Measurements from ENCODE around the gene CHERP.
"Not testable (repeated sequence)": the region's sequence is repeated elsewhere in the genome, so short reads cannot be mapped to it uniquely, and the experiment has no call there.

CHERP gene

DNA sequence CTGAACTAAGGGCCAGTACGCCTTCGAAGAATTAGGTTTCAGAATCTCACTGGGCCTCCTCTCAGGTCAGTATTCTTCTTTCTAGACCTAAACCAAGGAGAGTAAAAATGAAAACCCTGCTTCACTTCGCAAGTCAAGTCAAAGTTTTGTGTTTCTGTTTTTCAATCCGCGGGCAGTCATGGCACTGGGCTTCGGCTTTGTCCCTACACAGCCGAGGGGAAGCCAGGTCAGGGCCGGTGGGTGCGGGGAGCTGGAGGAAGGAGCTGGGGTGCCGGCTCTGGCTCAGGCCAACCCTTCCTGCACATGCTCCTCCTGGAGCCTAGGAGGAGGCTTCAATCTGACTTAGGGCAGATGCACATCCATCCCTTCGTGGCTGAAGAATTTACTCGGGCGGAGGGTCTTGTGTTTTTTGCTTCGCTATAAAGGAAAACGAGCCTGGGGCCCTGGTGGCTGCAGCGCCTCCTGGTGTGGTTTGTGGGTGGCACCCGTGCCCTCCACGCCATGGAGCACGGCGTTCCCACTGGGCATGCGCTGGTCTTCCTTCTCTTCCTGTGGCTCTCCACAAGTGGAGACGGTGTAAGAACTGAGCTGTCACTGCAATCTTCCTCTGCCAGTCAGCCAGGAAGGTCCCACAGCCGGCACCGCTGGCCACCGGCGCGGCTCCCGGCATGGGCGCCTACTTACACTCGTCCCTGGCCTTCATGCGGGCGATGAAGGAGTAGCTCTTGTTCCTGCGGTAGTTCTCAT, 23.6 kb downstream of the CHERP start:
- Mint-ChIP-seq H3K9me3 (no peaks in the 10 kb centered on the region), H3K27me3 (no peaks in the 10 kb centered on the region), H3K4me1 (peaks cover 15% of the 10 kb centered on the region), H3K27ac (ENCODE audit: low read depth) (no peak overlapping the region), H3K4me3 (no peak overlapping the region), H3K36me3 (ENCODE audit: insufficient read depth) (peaks cover 36% of the 10 kb centered on the region)
- DNase-seq (ENCODE audit: low spot score in 2 of 2) (no peak), ATAC-seq (replicated peaks; ENCODE audit: extremely low read depth, poor library complexity, severe bottlenecking) (no peak)

DNA sequence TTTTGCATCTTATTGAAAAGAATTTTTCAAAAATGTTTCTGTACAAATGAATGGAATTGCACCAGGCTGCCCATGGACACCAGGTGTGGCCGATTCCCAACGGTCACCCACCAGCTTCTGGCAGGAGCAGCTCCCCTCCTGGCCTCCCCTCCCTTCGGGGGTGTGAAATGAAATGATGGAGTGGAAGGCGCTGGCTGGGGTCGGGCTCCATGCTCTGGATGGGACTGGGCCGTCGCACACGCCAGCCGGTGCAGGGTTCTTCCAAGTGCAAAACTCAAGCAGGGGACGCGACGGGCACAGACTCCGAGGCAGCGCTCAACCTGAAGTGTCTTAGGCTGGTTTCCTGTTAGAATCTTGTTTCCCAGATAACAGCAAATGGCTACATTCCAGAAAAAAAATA, 24.2 kb downstream of the CHERP start:
- Mint-ChIP-seq H3K4me1 (peaks cover 15% of the 10 kb centered on the region), H3K27ac (ENCODE audit: low read depth) (no peak overlapping the region), H3K27me3 (no peaks in the 10 kb centered on the region), H3K36me3 (ENCODE audit: insufficient read depth) (peaks cover 31% of the 10 kb centered on the region), H3K4me3 (no peak overlapping the region), H3K9me3 (no peaks in the 10 kb centered on the region)
- ATAC-seq (replicated peaks; ENCODE audit: extremely low read depth, poor library complexity, severe bottlenecking) (no peak), DNase-seq (ENCODE audit: low spot score in 2 of 2) (no peak)

DNA sequence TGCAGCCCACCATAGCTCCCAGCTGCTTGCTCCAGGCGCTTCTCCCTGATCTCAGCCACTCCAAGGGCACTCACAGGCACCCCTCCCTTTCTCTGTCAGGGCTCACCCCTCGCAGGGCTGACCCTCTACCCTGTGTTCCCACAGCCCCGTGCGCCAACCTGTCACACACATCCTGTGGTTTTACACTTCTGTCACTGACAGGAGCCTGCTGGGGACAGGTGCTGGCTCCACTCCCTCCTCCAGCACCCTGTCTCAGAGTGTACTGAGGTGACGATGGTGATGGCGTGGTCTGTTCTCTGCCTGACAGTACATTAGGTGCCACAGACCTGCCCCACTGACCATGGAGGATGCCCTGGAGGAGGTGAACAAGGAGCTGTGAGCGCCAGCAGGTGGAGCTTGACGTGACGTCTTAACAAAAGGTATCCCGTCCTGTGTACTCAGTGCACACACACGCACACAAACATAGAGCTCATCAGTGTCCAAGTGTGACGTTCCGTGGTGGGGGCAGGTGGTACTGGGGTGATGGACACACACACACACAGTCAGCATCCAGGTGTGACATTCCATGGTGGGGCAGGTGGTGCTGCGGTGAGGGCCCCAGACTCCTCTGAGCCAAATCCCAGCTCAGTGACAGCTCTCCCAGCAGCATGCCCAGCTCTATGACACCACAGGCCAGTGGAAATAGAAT, 25.2 kb downstream of the CHERP start:
- no peaks in the 10 kb centered on the region for H3K9me3 Mint-ChIP-seq
- peaks cover 27% of the 10 kb centered on the region for H3K36me3 Mint-ChIP-seq (ENCODE audit: insufficient read depth)
- H3K27ac Mint-ChIP-seq (ENCODE audit: low read depth), result peak overlapping the region; percentile 84
- H3K4me1 Mint-ChIP-seq, result peaks cover 15% of the 10 kb centered on the region
- H3K4me3 Mint-ChIP-seq, result peak overlapping the region; percentile 25
- peak; percentile 91 for ATAC-seq (replicated peaks; ENCODE audit: extremely low read depth, poor library complexity, severe bottlenecking)
- no peaks in the 10 kb centered on the region for H3K27me3 Mint-ChIP-seq
- no peak for DNase-seq (ENCODE audit: low spot score in 2 of 2)

GRCh38 chr19:16516381-16516780, 25.9 kb downstream of the CHERP start:
- H3K36me3 Mint-ChIP-seq (ENCODE audit: insufficient read depth), result peaks cover 25% of the 10 kb centered on the region
- no peaks in the 10 kb centered on the region for H3K9me3 Mint-ChIP-seq
- DNase-seq (ENCODE audit: low spot score in 2 of 2), result no peak
- no peak overlapping the region for H3K4me3 Mint-ChIP-seq
- H3K27ac Mint-ChIP-seq (ENCODE audit: low read depth), result peak overlapping the region; percentile 84
- no peak for ATAC-seq (replicated peaks; ENCODE audit: extremely low read depth, poor library complexity, severe bottlenecking)
- peaks cover 15% of the 10 kb centered on the region for H3K4me1 Mint-ChIP-seq
- no peaks in the 10 kb centered on the region for H3K27me3 Mint-ChIP-seq

GRCh38 chr19:16514383-16515019, 27.7 kb downstream of the CHERP start:
- Mint-ChIP-seq H3K4me3 (no peak overlapping the region), H3K27ac (ENCODE audit: low read depth) (no peak overlapping the region), H3K36me3 (ENCODE audit: insufficient read depth) (peaks cover 16% of the 10 kb centered on the region), H3K27me3 (no peaks in the 10 kb centered on the region), H3K4me1 (peaks cover 15% of the 10 kb centered on the region), H3K9me3 (no peaks in the 10 kb centered on the region)
- DNase-seq (ENCODE audit: low spot score in 2 of 2), result no peak
- no peak for ATAC-seq (replicated peaks; ENCODE audit: extremely low read depth, poor library complexity, severe bottlenecking)

DNA sequence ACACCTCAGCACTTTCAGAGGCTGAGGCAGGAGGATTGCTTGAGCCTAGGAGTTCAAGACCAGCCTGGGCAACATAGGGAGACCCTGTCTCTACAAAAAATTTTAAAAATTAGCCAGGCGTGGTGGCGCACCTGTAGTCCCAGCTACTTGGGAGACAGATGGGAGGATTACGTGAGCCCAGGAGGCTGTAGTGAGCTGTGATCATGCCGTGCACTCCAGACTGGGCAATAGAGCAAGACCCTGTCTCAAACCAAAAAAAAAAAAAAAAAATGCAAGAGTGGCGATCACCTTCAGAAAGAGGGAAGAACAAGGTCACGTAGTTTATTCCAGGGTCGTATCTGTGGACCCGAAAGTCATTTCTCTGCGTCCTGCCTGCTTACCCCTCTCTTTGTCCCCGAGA, 29.6 kb downstream of the CHERP start:
- H3K4me3 Mint-ChIP-seq; H3K9me3 Mint-ChIP-seq; ATAC-seq (replicated peaks; ENCODE audit: extremely low read depth, poor library complexity, severe bottlenecking); DNase-seq (ENCODE audit: low spot score in 2 of 2); H3K27me3 Mint-ChIP-seq; H3K36me3 Mint-ChIP-seq (ENCODE audit: insufficient read depth): not testable (repeated sequence)
- H3K4me1 Mint-ChIP-seq, result peaks cover 10% of the 10 kb centered on the region
- H3K27ac Mint-ChIP-seq (ENCODE audit: low read depth), result peak overlapping the region; percentile 46

DNA sequence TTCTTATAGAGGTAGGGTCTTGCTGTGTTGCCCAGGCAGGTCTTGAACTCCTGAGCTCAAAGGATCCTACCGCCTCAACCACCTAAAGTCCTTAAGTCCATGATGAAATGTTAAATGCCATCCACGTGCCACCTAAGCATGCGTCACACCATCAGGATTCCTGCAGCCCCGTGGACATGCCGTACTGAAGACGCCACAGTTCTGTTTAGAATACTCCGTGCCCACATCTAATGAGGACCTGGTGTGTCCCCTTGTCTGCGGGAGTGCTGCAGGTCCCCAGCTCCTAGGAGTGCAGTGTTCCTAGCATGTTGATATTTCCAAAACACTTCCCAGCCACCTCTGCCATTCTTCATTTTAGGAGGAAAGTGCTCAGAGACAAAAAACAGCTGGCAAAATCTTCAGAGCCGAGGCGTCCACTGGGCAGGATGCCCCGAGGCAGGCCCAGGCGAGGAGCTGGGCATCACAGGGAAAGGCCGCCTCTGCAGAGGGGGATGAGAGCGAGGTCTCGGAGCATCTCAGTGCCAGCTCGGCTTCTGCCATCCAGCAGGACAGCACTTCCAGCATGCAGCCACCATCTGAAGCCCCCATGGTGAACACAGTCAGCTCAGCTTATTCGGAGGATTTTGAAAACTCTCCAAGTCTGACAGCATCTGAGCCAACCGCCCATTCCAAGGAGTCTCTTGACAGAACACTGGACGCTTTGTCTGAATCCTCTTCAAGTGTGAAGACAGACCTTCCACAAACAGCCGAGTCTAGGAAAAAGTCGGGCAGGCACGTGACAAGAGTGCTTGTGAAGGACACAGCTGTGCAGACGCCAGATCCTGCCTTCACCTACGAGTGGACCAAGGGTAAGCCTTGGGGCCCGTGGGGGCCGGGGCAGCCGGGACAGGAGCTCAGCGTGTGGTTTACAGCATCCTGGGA, 32.8 kb downstream of the CHERP start:
- ATAC-seq (replicated peaks; ENCODE audit: extremely low read depth, poor library complexity, severe bottlenecking) (no peak), DNase-seq (ENCODE audit: low spot score in 2 of 2) (no peak)
- no peaks in the 10 kb centered on the region for H3K9me3 Mint-ChIP-seq
- H3K27me3 Mint-ChIP-seq, result no peaks in the 10 kb centered on the region
- no peaks in the 10 kb centered on the region for H3K4me1 Mint-ChIP-seq
- no peak overlapping the region for H3K27ac Mint-ChIP-seq (ENCODE audit: low read depth)
- no peak overlapping the region for H3K4me3 Mint-ChIP-seq
- H3K36me3 Mint-ChIP-seq (ENCODE audit: insufficient read depth), result peaks cover 3% of the 10 kb centered on the region

DNA sequence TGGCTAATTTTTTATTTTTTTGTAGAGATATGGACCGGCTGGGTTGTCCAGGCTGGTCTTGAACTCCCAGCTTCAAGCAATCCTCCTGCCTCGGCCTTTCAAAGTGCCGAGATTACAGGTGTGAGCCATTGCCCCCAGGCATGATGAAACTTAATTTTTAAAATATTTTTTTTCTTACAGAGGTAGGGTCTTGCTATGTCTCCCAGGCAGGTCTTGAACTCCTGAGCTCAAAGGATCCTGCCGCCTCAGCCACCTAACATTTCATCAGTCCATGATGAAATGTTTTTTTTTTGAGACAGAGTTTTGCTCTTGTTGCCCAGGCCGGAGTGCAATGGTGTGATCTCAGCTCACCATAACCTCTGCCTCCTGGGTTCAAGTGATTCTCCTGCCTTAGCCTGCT, 33.7 kb downstream of the CHERP start:
- DNase-seq (ENCODE audit: low spot score in 2 of 2) (no peak), ATAC-seq (replicated peaks; ENCODE audit: extremely low read depth, poor library complexity, severe bottlenecking) (no peak)
- Mint-ChIP-seq H3K9me3 (no peaks in the 10 kb centered on the region), H3K27ac (ENCODE audit: low read depth) (no peak overlapping the region), H3K4me3 (no peak overlapping the region), H3K4me1 (no peaks in the 10 kb centered on the region), H3K27me3 (no peaks in the 10 kb centered on the region), H3K36me3 (ENCODE audit: insufficient read depth) (peaks cover 5% of the 10 kb centered on the region)

DNA sequence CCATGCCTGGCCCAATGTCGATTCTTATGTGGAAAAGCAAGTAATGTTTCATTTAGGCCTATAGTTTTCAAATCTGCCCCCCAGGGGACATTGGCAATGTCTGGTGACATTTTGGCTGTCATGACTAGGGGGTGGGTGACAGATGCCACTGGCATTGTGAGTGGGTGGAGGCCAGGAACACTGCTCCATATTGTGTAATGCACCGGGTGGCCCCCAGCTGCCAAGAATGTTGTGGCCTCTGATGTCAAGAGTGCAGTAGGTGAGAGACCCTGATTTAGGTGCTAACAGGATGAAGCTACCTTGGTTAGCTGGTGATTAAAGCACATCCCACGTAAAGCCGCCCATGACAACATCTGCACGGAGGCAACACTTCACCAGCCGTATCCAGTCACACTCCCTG, 35.3 kb downstream of the CHERP start:
- Mint-ChIP-seq H3K36me3 (ENCODE audit: insufficient read depth) (peaks cover 6% of the 10 kb centered on the region), H3K4me1 (no peaks in the 10 kb centered on the region), H3K27me3 (no peaks in the 10 kb centered on the region), H3K4me3 (no peak overlapping the region), H3K9me3 (no peaks in the 10 kb centered on the region), H3K27ac (ENCODE audit: low read depth) (no peak overlapping the region)
- DNase-seq (ENCODE audit: low spot score in 2 of 2) (no peak), ATAC-seq (replicated peaks; ENCODE audit: extremely low read depth, poor library complexity, severe bottlenecking) (no peak)

DNA sequence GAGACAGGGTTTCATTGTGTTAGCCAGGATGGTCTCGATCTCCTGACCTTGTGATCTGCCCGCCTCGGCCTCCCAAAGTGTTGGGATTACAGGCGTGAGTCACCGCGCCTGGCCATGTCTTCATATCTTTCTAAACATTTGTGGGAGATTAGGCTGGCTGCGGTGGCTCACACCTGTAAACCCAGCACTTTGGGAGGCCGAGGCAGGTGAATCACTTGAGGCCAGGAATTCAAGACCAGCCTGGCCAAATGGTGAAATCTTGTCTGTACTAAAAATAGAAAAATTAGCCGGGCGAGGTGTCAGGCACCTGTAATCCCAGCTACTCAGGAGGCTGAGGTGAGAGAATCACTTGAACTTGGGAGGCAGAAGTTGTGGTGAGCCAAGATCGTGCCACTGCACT, 36.1 kb downstream of the CHERP start:
- not testable (repeated sequence) for H3K27me3 Mint-ChIP-seq; H3K9me3 Mint-ChIP-seq; H3K36me3 Mint-ChIP-seq (ENCODE audit: insufficient read depth); H3K4me3 Mint-ChIP-seq; H3K27ac Mint-ChIP-seq (ENCODE audit: low read depth); ATAC-seq (replicated peaks; ENCODE audit: extremely low read depth, poor library complexity, severe bottlenecking); H3K4me1 Mint-ChIP-seq; DNase-seq (ENCODE audit: low spot score in 2 of 2)

GRCh38 chr19:16504271-16504670, 38.0 kb downstream of the CHERP start:
- H3K4me3 Mint-ChIP-seq, result no peak overlapping the region
- H3K27ac Mint-ChIP-seq (ENCODE audit: low read depth), result peak overlapping the region; percentile 65
- no peaks in the 10 kb centered on the region for H3K27me3 Mint-ChIP-seq
- H3K4me1 Mint-ChIP-seq, result no peaks in the 10 kb centered on the region
- peaks cover 7% of the 10 kb centered on the region for H3K36me3 Mint-ChIP-seq (ENCODE audit: insufficient read depth)
- DNase-seq (ENCODE audit: low spot score in 2 of 2) (no peak), ATAC-seq (replicated peaks; ENCODE audit: extremely low read depth, poor library complexity, severe bottlenecking) (no peak)
- no peaks in the 10 kb centered on the region for H3K9me3 Mint-ChIP-seq

DNA sequence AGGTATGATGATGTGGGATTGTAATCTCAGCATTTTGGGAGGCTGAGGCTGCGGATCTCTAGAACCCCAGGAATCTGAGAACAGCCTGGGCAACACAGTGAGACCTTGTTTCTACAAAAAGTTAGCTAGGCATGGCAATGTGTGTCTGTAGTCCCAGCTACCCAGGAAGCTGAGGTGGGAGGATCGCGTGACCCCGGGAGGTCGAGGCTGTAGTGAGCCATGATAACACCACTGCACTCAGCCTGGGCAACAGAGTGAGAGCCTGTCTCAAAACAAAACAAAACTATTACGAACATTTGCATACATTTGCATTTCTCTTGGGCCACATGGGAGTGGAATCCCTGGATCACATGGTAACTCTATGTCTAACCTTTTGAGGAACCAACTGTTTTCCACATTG, 44.4 kb downstream of the CHERP start:
- Mint-ChIP-seq H3K27me3 (no peaks in the 10 kb centered on the region), H3K4me1 (peaks cover 11% of the 10 kb centered on the region), H3K9me3 (no peaks in the 10 kb centered on the region), H3K4me3 (no peak overlapping the region), H3K36me3 (ENCODE audit: insufficient read depth) (peaks cover 5% of the 10 kb centered on the region), H3K27ac (ENCODE audit: low read depth) (no peak overlapping the region)
- DNase-seq (ENCODE audit: low spot score in 2 of 2) (no peak), ATAC-seq (replicated peaks; ENCODE audit: extremely low read depth, poor library complexity, severe bottlenecking) (no peak)
